GM12801 (cell line): Measurements from ENCODE around the gene SEC14L6.

ENCODE experiments used
- TF ChIP-seq, protein P1 (sequence below): IDR thresholded peaks from one replicate; pipeline ENCODE4 v1.5.1; 2011; ENCODE audit warnings: control low read depth; ENCODE audit not compliant: insufficient read length; ENCODE audit errors: extremely low read depth

SEC14L6 gene

DNA sequence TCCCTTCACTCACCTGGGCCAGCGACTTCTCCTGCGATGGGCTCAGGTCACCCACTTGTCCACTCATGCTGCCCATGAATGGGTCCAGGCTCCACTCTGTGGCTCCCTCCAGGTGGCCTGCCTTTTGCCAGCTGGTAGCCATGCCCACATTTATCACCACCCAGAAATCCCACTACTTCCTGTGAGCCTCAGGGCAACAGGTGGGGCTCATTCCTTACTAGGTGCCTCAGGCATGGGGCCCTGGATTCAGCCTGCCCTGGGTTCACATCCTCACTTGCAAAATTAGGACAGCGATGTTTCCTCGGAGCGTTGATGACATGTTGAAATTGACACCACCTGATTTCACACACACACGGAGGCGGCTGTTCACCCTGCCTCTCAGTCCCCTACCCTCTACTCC lies at the start of gene SEC14L6:
Gene SEC14L6 (minus strand): TSS at position 126 of the 400 bp plus-strand sequence. CDS start 59 bp downstream, at position 67.
- TF ChIP-seq, protein P1, sequence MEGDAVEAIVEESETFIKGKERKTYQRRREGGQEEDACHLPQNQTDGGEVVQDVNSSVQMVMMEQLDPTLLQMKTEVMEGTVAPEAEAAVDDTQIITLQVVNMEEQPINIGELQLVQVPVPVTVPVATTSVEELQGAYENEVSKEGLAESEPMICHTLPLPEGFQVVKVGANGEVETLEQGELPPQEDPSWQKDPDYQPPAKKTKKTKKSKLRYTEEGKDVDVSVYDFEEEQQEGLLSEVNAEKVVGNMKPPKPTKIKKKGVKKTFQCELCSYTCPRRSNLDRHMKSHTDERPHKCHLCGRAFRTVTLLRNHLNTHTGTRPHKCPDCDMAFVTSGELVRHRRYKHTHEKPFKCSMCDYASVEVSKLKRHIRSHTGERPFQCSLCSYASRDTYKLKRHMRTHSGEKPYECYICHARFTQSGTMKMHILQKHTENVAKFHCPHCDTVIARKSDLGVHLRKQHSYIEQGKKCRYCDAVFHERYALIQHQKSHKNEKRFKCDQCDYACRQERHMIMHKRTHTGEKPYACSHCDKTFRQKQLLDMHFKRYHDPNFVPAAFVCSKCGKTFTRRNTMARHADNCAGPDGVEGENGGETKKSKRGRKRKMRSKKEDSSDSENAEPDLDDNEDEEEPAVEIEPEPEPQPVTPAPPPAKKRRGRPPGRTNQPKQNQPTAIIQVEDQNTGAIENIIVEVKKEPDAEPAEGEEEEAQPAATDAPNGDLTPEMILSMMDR = no peak

DNA sequence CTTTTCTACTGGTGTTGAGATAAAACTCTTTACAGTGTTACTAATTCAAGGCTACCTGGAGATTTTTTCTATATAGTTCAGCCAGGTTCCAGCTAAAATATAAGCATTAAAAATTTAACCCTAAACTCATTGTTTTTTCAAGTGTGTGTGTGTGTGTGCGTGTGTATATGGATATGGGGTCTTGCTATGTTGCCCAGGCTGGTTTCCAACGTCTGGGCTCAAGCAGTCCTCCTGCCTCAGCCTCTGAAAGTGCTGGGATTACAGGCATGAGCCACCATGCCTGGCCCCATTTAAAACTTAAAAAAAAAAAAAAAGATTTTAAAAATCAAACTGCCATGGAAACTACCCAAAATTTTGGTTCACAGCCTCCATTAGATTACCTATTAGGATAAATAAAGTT lies 49.7 kb upstream of the SEC14L6 start:
- TF ChIP-seq, protein P1 = no peak

DNA sequence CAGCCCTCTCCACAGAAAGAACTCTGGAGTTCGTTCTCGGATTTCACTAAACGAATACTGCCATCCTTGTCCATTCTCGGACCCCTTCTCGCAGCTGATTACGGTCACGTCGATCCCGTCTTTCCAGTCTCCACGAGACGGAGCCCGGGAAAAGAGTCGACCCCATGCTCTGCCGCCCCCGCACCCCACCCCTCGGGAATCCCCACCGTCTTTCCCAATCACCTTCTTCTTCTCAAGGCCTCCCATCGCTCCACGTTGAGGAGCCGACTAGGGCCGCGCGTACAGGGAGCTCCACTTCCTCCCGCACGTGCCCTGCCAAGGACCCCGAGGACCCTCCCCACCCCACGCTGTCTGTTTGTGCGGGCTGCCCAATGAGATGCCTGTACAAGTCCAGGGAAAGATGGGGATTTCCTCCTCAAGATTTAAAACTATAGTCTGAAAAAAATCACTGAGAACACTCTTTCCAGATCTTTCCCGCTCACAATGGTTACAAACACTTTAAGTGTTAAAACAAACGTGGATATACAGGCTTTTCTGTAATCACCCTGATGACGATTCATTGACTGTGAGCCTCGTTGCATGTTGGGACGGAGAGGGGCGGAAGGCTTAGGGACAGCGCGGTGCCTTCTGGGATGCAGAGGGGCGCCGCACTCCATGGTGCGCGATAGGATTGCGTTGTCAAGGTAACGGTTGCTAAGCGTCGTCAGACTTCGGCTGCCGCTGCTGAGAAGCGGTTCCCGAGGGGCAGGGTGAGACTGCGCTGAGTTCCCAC lies 45.2 kb upstream of the SEC14L6 start, which contains the start of gene PES1:
Gene PES1 (minus strand): TSS at position 323 of the 772 bp plus-strand sequence. CDS start 77 bp downstream, at position 246.
- TF ChIP-seq, protein P1 = no peak

DNA sequence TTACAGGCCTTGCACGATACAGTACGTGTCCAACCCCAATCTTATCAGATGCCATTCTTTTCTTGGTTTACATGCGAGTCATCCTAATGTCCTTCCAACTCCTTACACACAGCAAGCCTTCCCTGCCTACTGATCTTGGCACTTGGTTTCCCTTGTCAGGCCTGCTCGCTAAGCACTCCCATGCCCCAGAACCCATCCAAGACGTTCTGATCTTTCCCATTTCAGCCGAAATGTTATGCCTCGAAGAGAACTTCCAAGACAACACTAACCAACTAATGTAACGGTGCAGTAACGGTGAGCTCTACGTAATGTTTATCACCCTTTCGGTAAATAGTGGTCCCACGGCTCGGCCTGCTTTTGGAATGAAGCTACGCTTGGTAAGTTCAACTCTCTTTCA lies 44.6 kb upstream of the SEC14L6 start:
- TF ChIP-seq, protein P1 = no peak

DNA sequence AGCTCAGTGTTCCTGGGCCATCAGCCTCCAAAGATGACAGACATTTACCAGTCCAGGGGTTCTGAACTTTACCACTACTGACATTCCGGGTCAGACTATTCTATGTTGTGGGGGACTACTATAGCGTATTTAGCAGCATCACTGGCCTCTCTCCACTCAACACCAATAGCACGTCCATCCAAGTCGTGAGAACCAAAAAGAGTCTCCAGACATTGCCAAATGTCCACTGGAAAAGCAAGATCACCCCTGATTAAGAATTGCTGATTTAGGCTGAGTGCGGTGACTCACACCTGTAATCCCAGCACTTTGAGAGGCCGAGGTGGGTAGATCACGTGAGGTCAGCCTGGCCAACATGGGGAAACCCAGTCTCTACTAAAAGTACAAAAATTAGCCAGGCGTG lies 39.9 kb upstream of the SEC14L6 start:
- TF ChIP-seq, protein P1 = no peak

DNA sequence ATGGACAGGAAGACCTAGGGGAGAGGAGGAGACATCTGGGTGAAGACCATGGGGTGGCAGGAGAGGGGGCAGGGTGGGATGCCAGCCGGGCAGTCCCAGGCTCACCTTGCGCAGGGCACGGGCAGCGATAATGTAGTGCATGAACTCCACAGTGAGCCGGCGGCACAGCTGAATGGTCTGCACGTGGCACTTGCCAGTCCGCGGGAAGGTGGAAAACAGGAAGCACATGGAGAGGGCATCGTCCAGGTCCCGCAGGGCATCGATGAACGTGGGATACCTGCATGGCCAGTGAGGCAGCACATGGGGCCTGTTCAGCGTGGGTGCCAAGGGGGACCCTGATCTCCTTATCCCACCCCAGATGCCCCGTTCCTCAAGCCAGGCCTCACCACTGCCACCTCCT lies 37.9 kb upstream of the SEC14L6 start:
- TF ChIP-seq, protein P1 = no peak

DNA sequence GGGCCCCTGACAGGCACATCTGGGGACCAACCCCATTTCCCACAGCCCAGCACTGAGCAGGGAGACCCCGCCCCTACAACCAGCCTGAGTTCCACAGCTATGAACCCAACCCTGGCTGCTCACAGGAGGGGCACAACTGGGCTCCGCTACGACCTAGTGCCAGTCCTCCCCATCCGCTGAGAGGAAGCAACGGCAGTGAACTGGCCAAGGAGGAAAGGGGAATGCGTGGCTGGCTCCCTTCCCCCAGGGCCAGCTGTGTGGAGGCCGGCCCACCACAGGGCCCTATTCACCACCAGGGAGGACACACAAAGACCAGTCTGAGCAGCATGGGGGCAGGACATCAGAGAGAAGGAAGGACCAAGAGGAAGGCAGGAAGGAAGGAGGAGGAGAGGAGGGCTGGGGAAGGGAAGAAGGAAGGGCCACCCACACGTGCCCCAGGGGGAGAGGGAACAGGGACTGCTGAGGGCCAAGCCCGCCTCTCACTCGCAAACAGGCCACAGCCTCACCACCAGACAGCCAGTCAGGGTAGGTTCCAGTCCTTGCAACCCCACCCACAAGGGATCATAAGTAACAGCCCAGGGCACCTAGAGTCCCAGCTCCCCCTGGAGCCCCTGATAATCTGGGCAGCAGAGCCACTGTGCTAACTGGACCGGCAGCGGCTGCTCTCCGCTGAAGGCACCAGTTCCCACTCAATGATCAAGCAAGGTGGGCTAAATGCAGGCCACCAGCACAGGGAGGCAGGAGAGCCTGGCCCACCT lies 36.4 kb upstream of the SEC14L6 start:
- TF ChIP-seq, protein P1 = no peak
